ENCODE data around the gene RDM1.

Gene RDM1

DNA sequence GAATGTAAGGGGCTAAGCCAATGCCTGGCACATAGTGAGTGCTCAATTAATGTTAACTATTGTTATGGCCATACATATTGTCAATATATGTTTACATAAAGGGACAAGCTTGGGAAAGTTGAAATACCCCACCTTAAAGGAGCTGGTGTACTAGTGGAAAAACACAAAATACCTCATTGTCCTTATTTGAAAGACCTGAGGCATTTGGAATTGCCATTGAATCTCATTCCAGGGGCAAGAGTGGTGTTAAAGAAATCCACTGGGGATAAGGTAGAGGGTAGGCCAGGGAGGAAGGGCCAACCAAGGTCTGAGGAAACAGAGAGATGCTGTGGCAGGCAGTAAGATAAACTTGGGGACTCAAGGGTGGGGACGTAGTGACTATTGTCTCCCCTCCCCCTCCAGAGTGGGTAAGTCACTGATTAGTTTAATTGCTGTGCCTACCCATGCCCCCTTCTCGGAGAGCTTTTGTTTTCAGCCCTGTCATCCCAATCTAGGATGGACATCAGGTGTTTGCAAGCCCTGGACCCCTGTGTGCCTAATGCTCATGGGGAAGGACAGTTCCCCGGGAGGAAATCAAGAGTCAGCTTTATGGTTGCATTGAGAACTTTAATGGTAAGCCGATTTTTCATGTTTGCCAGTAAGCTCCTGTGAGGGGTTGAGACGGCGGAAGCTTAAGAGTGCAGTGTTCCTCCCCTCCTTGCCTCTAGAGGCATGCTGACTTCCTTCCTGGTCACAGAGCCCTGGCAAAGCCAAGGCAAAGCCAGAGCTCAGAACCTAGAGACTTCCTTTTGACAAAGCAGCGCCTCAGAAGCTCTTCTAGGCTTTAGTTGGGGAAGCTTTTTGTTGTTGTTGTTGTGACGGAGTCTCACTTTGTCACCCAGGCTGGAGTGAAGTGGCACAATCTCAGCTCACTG, 59.4 kb downstream of the RDM1 start:
- no peak for DNase-seq (ENCODE audit: low read depth)

DNA sequence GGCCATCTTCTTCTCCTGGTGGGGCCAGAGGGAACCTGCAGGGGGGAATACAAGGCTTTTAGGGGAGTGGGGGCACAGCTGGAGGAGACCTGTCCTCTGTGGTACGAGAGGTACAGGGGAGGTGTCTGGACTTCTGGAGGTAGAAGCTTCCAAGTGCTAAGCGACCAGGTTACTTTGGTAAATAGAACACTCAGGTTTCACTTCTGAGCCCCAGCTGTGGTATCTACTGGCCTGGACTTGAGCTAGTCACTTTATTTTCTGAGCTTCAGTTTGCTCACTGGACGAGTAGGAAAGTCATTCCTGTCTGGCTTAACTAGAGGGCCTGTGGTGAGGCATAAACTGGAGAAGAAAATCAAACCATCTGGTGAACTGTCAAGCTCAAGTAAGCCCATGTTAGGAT, 61.8 kb downstream of the RDM1 start, which contains the start of gene HEATR9:
TSS of gene HEATR9 (minus strand) at position 155 of the 400 bp plus-strand sequence. CDS start at position 6, 149 bp downstream.
- no peak for DNase-seq (ENCODE audit: low read depth)
